Stimulated activated naive CD8-positive, alpha-beta T cell treated with anti-CD3 and anti-CD28 coated beads, Interleukin-15, Interleukin-2, amounts not matched to agents 100 U/mL and 50 U/mL, for 24 hours (primary cell): ENCODE results near the gene SUV39H2.
"Not testable (repeated sequence)": the region's sequence is repeated elsewhere in the genome, so short reads cannot be mapped to it uniquely, and the experiment has no call there.

Experiments used
- ATAC-seq: fragments of 150-1000 bp; cut with Tn5 transposase; one replicate; pipeline ENCODE4 v1.10.0; 2021
- DNase-seq: peaks from one replicate; pipeline ENCODE4 v3.0.0; 2021

The SUV39H2 gene

GRCh38 chr10:14936584-14936983 is 57.9 kb downstream of the SUV39H2 start:
- ATAC-seq (no peak), DNase-seq (no peak)

- DNase-seq: peak; percentile 44
- ATAC-seq: peak; percentile 85
Measured at GRCh38 chr10:14938971-14939370, 60.3 kb downstream of the SUV39H2 start.

- DNase-seq, ATAC-seq: not testable (repeated sequence)
Measured at GRCh38 chr10:14942147-14942949, 63.7 kb downstream of the SUV39H2 start.

GRCh38 chr10:14942950-14943338 is 64.3 kb downstream of the SUV39H2 start:
- ATAC-seq, DNase-seq: not testable (repeated sequence)

GRCh38 chr10:14945108-14945507 is 66.4 kb downstream of the SUV39H2 start:
- no peak for DNase-seq
- ATAC-seq: no peak

- ATAC-seq (no peak), DNase-seq (no peak)
Measured at GRCh38 chr10:14947268-14947667, 68.6 kb downstream of the SUV39H2 start.

- no peak for DNase-seq
- no peak for ATAC-seq
Measured at GRCh38 chr10:14949291-14949690, 70.6 kb downstream of the SUV39H2 start.

GRCh38 chr10:14952851-14953423 is 74.3 kb downstream of the SUV39H2 start:
- no peak for DNase-seq

GRCh38 chr10:14953424-14954000 is 74.8 kb downstream of the SUV39H2 start:
- DNase-seq (no peak), ATAC-seq (peak; percentile 51)

More at GRCh38 chr10:14952851-14953423, 74.3 kb downstream of the SUV39H2 start:
- ATAC-seq: no peak
